Testis (tissue), 3 donors: ENCODE measurements around the gene PCNX1. TPM values are rescaled to one million over a fixed set of nuclear protein-coding genes. Genes with fewer than 3 reads are reported as not detected.

Source experiments
- DNase-seq: peaks from one replicate; pipeline ENCODE4 v3.0.0-alpha.2; 2019
- H3K27ac ChIP-seq, 2 donors: fragments of 200-600 bp; sonication (generic); one replicate each; pipeline ENCODE4 v1.5.1; 2019
- H3K27me3 ChIP-seq: fragments of 200-600 bp; sonication (generic); one replicate; pipeline ENCODE4 v1.5.1; 2019
- H3K36me3 ChIP-seq: fragments of 200-600 bp; sonication (generic); one replicate; pipeline ENCODE4 v1.5.1; 2017; ENCODE audit warnings: low read depth; ENCODE audit errors: missing control alignments
- H3K4me1 ChIP-seq: fragments of 200-600 bp; sonication (generic); one replicate; pipeline ENCODE4 v1.5.1; 2019
- H3K4me3 ChIP-seq, 2 donors: fragments of 200-600 bp; sonication (generic); one replicate each; pipeline ENCODE4 v1.5.1; 2017 to 2019
- H3K9me3 ChIP-seq: fragments of 200-600 bp; sonication (generic); one replicate; pipeline ENCODE4 v1.5.1; 2017
- CTCF ChIP-seq, 3 experiments: fragments of 450-650 bp in 2 of 3; fragments of 200-600 bp in 1 of 3; sonication (generic) in 1 of 3; IDR thresholded peaks; one replicate each; pipeline ENCODE4 v1.5.1; 2016 to 2019; ENCODE audit warnings: antibody characterized with exemption in 3 of 3, mild to moderate bottlenecking in 2 of 3, moderate library complexity in 1 of 3
- POLR2A ChIP-seq: fragments of 450-650 bp; IDR thresholded peaks from one replicate; pipeline ENCODE4 v1.6.1; 2017; ENCODE audit warnings: antibody characterized with exemption, mild to moderate bottlenecking, moderate library complexity
- WGBS, 2 donors: methylation state at CpG; one replicate each; pipeline ENCODE4 v1.1.5; 2018; 5-methylcytosine and 5-hydroxymethylcytosine counted together
- intact Hi-C: fragments of 100-400 bp; cut with DNase I; formaldehyde crosslinking; loops from one replicate; pipeline ENCODE4 v1.15.1; 2023; ENCODE audit warnings: low total_unique reads
- polyA plus RNA-seq: library from polyadenylated mRNA; stranded (reverse); fragments of 350-450 nt; fragmentation: Illumina TruSeq; extraction: RNeasy Lipid Tissue Mini Kit (QIAGEN cat#74804); gene quantifications from one replicate; pipeline ENCODE4 v1.2.3, GENCODE V29; 2014; ENCODE audit warnings: low read depth, low replicate concordance; ENCODE audit not compliant: insufficient read depth
- total RNA-seq, 2 donors: library from RNA; depleted of rRNA; stranded (reverse); fragments of >200 nt; gene quantifications; one replicate each; pipeline ENCODE4 v1.2.3, GENCODE V29; 2016

The PCNX1 gene
- total and polyA plus RNA-seq, 3 donors from 2014 or later = 70.9 to 123 (median 105) TPM

- no peaks in the 10 kb centered on the region for H3K9me3 ChIP-seq
- H3K27me3 ChIP-seq = no peaks in the 10 kb centered on the region
These were observed 115.7 kb downstream of the PCNX1 start for GRCh38 chr14:71022939-71023338.

GRCh38 chr14:71029236-71029781, 122.0 kb downstream of the PCNX1 start:
- no peak for DNase-seq
- H3K27me3 ChIP-seq = no peaks in the 10 kb centered on the region
- H3K4me1 ChIP-seq = no peaks in the 10 kb centered on the region
- no peaks in the 10 kb centered on the region for H3K36me3 ChIP-seq
- TF ChIP-seq CTCF (IDR thresholded peaks at IDR 0.05) (no peak), POLR2A (no peak)
- WGBS, 2 donors = 86 to 95% methylated on average over 2 of the region's 2 CpGs
- intact Hi-C loops = no loop called here
- no peak overlapping the region for H3K27ac ChIP-seq
- no peaks in the 10 kb centered on the region for H3K9me3 ChIP-seq
- H3K4me3 ChIP-seq = no peak overlapping the region

More at GRCh38 chr14:71022939-71023338, 115.7 kb downstream of the PCNX1 start:
- DNase-seq = no peak
- Histone ChIP-seq H3K27ac (no peak overlapping the region), H3K4me1 (no peaks in the 10 kb centered on the region), H3K36me3 (no peaks in the 10 kb centered on the region), H3K4me3 (no peak overlapping the region)
- TF ChIP-seq CTCF (IDR thresholded peaks at IDR 0.05) (no peak), POLR2A (no peak)
- intact Hi-C loops = no loop called here

DNA sequence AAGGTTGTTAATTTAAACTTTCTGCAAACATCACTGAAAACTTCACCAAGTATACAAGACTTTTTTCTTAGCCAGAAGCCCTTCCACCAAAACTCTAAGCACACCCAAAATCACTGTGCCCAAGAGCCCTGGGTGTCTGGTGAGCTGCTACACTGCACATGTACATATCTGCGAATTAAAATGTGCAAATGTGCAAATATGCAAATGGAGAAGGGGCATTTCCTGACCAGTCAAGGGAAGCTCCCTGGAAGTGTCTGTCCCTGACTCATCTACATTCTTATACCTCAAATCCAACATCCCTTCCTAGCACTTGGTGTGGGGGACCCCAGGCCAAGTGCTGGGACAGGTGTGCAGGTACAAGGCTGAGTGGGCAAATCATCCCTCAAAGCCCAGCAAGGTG, 123.7 kb downstream of the PCNX1 start:
- H3K4me1 ChIP-seq = no peaks in the 10 kb centered on the region
- no peak for TF ChIP-seq CTCF (IDR thresholded peaks at IDR 0.05)
- no peak for TF ChIP-seq POLR2A
- DNase-seq = no peak
- H3K36me3 ChIP-seq = no peaks in the 10 kb centered on the region
- 88 to 93% methylated on average over 1 of the region's 1 CpG for WGBS, 2 donors
- H3K27me3 ChIP-seq = no peaks in the 10 kb centered on the region
- H3K9me3 ChIP-seq = no peaks in the 10 kb centered on the region
- intact Hi-C loops = no loop called here
- H3K4me3 ChIP-seq = no peak overlapping the region
- no peak overlapping the region for H3K27ac ChIP-seq

- TF ChIP-seq POLR2A (no peak), CTCF (IDR thresholded peaks at IDR 0.05) (no peak)
- no peaks in the 10 kb centered on the region for H3K36me3 ChIP-seq
- intact Hi-C loops = no loop called here
These were observed 129.2 kb downstream of the PCNX1 start for GRCh38 chr14:71036433-71036832.

GRCh38 chr14:71048393-71048792, 141.1 kb downstream of the PCNX1 start:
- Histone ChIP-seq H3K27ac (no peak overlapping the region), H3K27me3 (no peaks in the 10 kb centered on the region), H3K36me3 (no peaks in the 10 kb centered on the region), H3K4me1 (no peaks in the 10 kb centered on the region), H3K4me3 (no peak overlapping the region), H3K9me3 (no peaks in the 10 kb centered on the region)
- DNase-seq = no peak
- TF ChIP-seq CTCF (IDR thresholded peaks at IDR 0.05) (no peak), POLR2A (no peak)
- intact Hi-C loops = no loop called here

More at GRCh38 chr14:71036433-71036832, 129.2 kb downstream of the PCNX1 start:
- Histone ChIP-seq H3K27ac (no peak overlapping the region), H3K4me3 (no peak overlapping the region), H3K27me3 (no peaks in the 10 kb centered on the region), H3K9me3 (no peaks in the 10 kb centered on the region), H3K4me1 (no peaks in the 10 kb centered on the region)
- DNase-seq = no peak
- 94 to 98% methylated on average over 4 of the region's 4 CpGs for WGBS, 2 donors
